CD4-positive, alpha-beta T cell (primary cell): ENCODE data around the gene COL10A1. TPM values are rescaled to one million over a fixed set of nuclear protein-coding genes. Genes with fewer than 3 reads are reported as not detected.

Experiments used
- ATAC-seq: fragments of 200-7000 bp; cut with Tn5 transposase; one replicate; pipeline ENCODE4 v1.10.0; 2022; ENCODE audit warnings: mild to moderate bottlenecking; ENCODE audit not compliant: poor library complexity
- CTCF ChIA-PET: fragments of 350-600 bp; sonication (Branson Sonifier 250); formaldehyde crosslinking; loops from one replicate; lab custom pipeline; 2021; ENCODE audit warnings: antibody characterized with exemption, inconsistent platforms; lab: Charles Lee
- POLR2A ChIA-PET: fragments of 350-600 bp; sonication (Branson Sonifier 250); formaldehyde crosslinking; loops from one replicate; lab custom pipeline; 2021; ENCODE audit warnings: antibody characterized with exemption, inconsistent platforms; lab: Charles Lee
- DNase-seq, 14 experiments: peaks; one replicate each; pipeline ENCODE4 v3.0.0-alpha.2; 2013 to 2020; ENCODE audit warnings: mixed read lengths in 2 of 14
- H3K27ac ChIP-seq, 2 donors: one replicate each; pipeline versions ENCODE4 v1.5.1 to v1.7.0; 2013; ENCODE audit warnings: low read length in 2 of 2, low read depth in 1 of 2, mild to moderate bottlenecking in 1 of 2
- H3K27me3 ChIP-seq, 2 experiments: 1 replicate in 1 of 2; 2 replicates in 1 of 2; pipeline versions ENCODE4 v1.6.1 to v1.7.0; 2013; ENCODE audit warnings: low read length in 2 of 2, control low read depth in 1 of 2, mild to moderate bottlenecking in 1 of 2, moderate library complexity in 1 of 2; ENCODE audit not compliant: insufficient read depth in 2 of 2, control insufficient read depth in 1 of 2
- H3K36me3 ChIP-seq: one replicate; pipeline ENCODE4 v1.6.1; 2013; ENCODE audit warnings: low read length, control low read depth; ENCODE audit not compliant: insufficient read depth
- H3K4me1 ChIP-seq: one replicate; pipeline ENCODE4 v1.6.1; 2013; ENCODE audit warnings: low read length, control low read depth; ENCODE audit not compliant: insufficient read depth
- H3K4me3 ChIP-seq: one replicate; pipeline ENCODE4 v1.5.1; 2013; ENCODE audit warnings: mild to moderate bottlenecking, low read length, moderate library complexity
- H3K9me3 ChIP-seq, 2 experiments: 1 replicate in 1 of 2; 2 replicates in 1 of 2; pipeline versions ENCODE4 v1.6.1 to v1.7.0; 2013; ENCODE audit warnings: low read length in 2 of 2, mild to moderate bottlenecking in 2 of 2, control low read depth in 1 of 2, moderate library complexity in 1 of 2; ENCODE audit not compliant: control insufficient read depth in 1 of 2, insufficient read depth in 1 of 2
- H3K27ac Mint-ChIP-seq: one replicate; pipeline ENCODE4 v1.8.0; 2020; ENCODE audit warnings: mixed read lengths
- H3K27me3 Mint-ChIP-seq: one replicate; pipeline ENCODE4 v1.8.0; 2021; ENCODE audit warnings: mixed read lengths
- H3K36me3 Mint-ChIP-seq: one replicate; pipeline ENCODE4 v1.8.0; 2021; ENCODE audit warnings: low read depth, mixed read lengths
- H3K4me1 Mint-ChIP-seq: one replicate; pipeline ENCODE4 v1.8.0; 2021; ENCODE audit warnings: low read depth, mixed read lengths
- H3K4me3 Mint-ChIP-seq: one replicate; pipeline ENCODE4 v1.8.0; 2020; ENCODE audit warnings: mild to moderate bottlenecking, mixed read lengths
- H3K9me3 Mint-ChIP-seq: one replicate; pipeline ENCODE4 v1.8.0; 2020; ENCODE audit warnings: mixed read lengths
- intact Hi-C, 2 experiments: fragments of 100-400 bp; cut with DNase I in 1 of 2; cut with micrococcal nuclease in 1 of 2; formaldehyde crosslinking; loops; one replicate each; pipeline versions ENCODE4 v1.15.1 to v1.9.0; 2023 to 2025; cut with DNase I, micrococcal nuclease
- total RNA-seq, 174 experiments: library from RNA in 2 of 174; stranded (reverse) in 2 of 174; gene quantifications; one replicate each; pipeline ENCODE4 v1.2.3 and lab custom pipeline; 2021 to 2026
- TF ChIP-seq, protein P1 (sequence below): fragments of 200-600 bp; IDR thresholded peaks from one replicate; pipeline ENCODE4 v1.8.0; 2022; ENCODE audit warnings: antibody characterized with exemption, mild to moderate bottlenecking

COL10A1 gene
- total RNA-seq, 2 experiments from 2014 or later, result not detected

GRCh38 chr6:116072368-116072767, 53.6 kb downstream of the COL10A1 start:
- no peak overlapping the region for H3K27ac ChIP-seq
- no peaks in the 10 kb centered on the region for H3K27me3 Mint-ChIP-seq
- intact Hi-C loops, result no loop called here
- H3K4me3 Mint-ChIP-seq, result no peak overlapping the region
- no peaks in the 10 kb centered on the region for H3K9me3 ChIP-seq
- H3K36me3 Mint-ChIP-seq, result no peaks in the 10 kb centered on the region
- ATAC-seq, result no peak
- no peaks in the 10 kb centered on the region for H3K36me3 ChIP-seq
- no peak overlapping the region for H3K4me3 ChIP-seq
- no peaks in the 10 kb centered on the region for H3K4me1 ChIP-seq
- H3K4me1 Mint-ChIP-seq, result no peaks in the 10 kb centered on the region
- no peak for DNase-seq
- H3K27me3 ChIP-seq, result no peaks in the 10 kb centered on the region
- POLR2A ChIA-PET, result no interaction called here
- TF ChIP-seq, protein P1, sequence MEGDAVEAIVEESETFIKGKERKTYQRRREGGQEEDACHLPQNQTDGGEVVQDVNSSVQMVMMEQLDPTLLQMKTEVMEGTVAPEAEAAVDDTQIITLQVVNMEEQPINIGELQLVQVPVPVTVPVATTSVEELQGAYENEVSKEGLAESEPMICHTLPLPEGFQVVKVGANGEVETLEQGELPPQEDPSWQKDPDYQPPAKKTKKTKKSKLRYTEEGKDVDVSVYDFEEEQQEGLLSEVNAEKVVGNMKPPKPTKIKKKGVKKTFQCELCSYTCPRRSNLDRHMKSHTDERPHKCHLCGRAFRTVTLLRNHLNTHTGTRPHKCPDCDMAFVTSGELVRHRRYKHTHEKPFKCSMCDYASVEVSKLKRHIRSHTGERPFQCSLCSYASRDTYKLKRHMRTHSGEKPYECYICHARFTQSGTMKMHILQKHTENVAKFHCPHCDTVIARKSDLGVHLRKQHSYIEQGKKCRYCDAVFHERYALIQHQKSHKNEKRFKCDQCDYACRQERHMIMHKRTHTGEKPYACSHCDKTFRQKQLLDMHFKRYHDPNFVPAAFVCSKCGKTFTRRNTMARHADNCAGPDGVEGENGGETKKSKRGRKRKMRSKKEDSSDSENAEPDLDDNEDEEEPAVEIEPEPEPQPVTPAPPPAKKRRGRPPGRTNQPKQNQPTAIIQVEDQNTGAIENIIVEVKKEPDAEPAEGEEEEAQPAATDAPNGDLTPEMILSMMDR, result no peak
- H3K9me3 Mint-ChIP-seq, result no peaks in the 10 kb centered on the region
- CTCF ChIA-PET, result no interaction called here
- H3K27ac Mint-ChIP-seq, result no peak overlapping the region

DNA sequence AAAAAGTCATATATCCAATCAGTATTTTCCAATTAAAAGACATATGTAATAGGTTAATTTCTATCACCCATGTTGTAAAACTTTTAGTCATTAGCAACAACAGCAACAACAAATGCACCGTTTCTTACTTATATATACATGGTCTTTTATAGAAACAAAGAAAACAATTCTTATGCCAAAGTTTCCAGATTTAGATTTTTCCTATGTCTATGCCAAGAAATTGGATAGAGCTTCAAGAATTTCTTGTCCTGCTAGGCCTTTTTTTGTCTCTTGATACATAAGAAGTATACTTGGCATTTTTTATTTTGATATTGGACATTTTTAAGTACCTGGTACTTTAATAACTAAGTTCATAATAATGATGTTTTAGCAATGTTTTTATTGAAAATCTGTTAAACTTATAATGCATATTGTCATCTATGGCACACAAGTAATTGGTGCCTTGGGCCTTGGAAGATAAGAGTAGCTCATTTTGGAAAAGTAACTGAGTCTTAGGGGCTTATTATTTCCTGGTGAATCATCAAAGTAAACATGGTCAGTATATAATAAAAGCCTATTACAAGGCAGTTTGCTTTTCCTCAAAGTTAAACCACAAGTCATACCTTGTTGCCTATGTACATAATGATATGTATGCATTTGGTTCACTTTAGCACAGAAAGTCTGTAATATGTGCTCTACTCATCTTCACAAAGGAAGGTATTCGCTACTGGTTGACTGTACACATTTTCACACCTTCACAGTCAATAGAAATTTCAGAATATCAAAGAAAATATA, 55.1 kb downstream of the COL10A1 start:
- TF ChIP-seq, protein P1, result no peak
- Mint-ChIP-seq H3K4me3 (no peak overlapping the region), H3K4me1 (no peaks in the 10 kb centered on the region), H3K36me3 (no peaks in the 10 kb centered on the region), H3K27ac (no peak overlapping the region), H3K27me3 (peaks cover 12% of the 10 kb centered on the region), H3K9me3 (no peaks in the 10 kb centered on the region)
- no peak overlapping the region for H3K4me3 ChIP-seq
- H3K9me3 ChIP-seq, result no peaks in the 10 kb centered on the region
- DNase-seq (no peak), ATAC-seq (no peak)
- ChIA-PET CTCF (no interaction called here), POLR2A (no interaction called here)
- intact Hi-C loops, result no loop called here
- no peaks in the 10 kb centered on the region for H3K36me3 ChIP-seq
- no peak overlapping the region for H3K27ac ChIP-seq
- no peaks in the 10 kb centered on the region for H3K27me3 ChIP-seq
- no peaks in the 10 kb centered on the region for H3K4me1 ChIP-seq

GRCh38 chr6:116070101-116070500, 55.8 kb downstream of the COL10A1 start:
- Histone ChIP-seq H3K4me3 (no peak overlapping the region), H3K27ac (no peak overlapping the region), H3K36me3 (no peaks in the 10 kb centered on the region), H3K9me3 (no peaks in the 10 kb centered on the region), H3K27me3 (no peaks in the 10 kb centered on the region), H3K4me1 (no peaks in the 10 kb centered on the region)
- Mint-ChIP-seq H3K36me3 (no peaks in the 10 kb centered on the region), H3K4me1 (no peaks in the 10 kb centered on the region), H3K27ac (no peak overlapping the region), H3K4me3 (no peak overlapping the region), H3K9me3 (no peaks in the 10 kb centered on the region), H3K27me3 (peaks cover 13% of the 10 kb centered on the region)
- CTCF ChIA-PET, result no interaction called here
- POLR2A ChIA-PET, result no interaction called here
- intact Hi-C loops, result no loop called here
- ATAC-seq, result no peak
- DNase-seq, result no peak
- TF ChIP-seq, protein P1, result no peak

Other genes with a start within 250 kb of the COL10A1 start
- gene FRK, start 65.2 kb downstream of the COL10A1 start, total RNA-seq, result not detected
- 10 to 100 TPM; 24.2 to 27.2 TPM for gene NT5DC1, start 25.3 kb downstream of the COL10A1 start, total RNA-seq
- 10 to 100 TPM; 35.9 to 37.7 TPM for gene TSPYL4, start 127.9 kb upstream of the COL10A1 start, total RNA-seq
- 100 to 1,000 TPM; 225 to 226 TPM for gene TSPYL1, start 153.8 kb upstream of the COL10A1 start, total RNA-seq
- gene DSE, start 244.8 kb upstream of the COL10A1 start, total RNA-seq, result 1 to 10 TPM; 7.5 to 8.0 TPM